GM12801 (cell line): Measurements from ENCODE around the gene CLDN12.

Experiments
- CTCF ChIP-seq: IDR thresholded peaks from one replicate; pipeline ENCODE4 v1.5.1; 2011; ENCODE audit warnings: control low read depth; ENCODE audit not compliant: insufficient read length; ENCODE audit errors: extremely low read depth

Gene CLDN12

GRCh38 chr7:90396420-90396819 is 6.8 kb upstream of the CLDN12 start:
- TF ChIP-seq CTCF, result no peak

GRCh38 chr7:90401989-90402388 is 1.3 kb upstream of the CLDN12 start:
- no peak for TF ChIP-seq CTCF

- TF ChIP-seq CTCF, result no peak
Observed at GRCh38 chr7:90402785-90403173, 482 bp upstream of the CLDN12 start.

GRCh38 chr7:90404777-90405176 is 1.5 kb downstream of the CLDN12 start:
- no peak for TF ChIP-seq CTCF

- no peak for TF ChIP-seq CTCF
Observed at GRCh38 chr7:90407484-90407821, 4.2 kb downstream of the CLDN12 start.

GRCh38 chr7:90408142-90408541 is 4.9 kb downstream of the CLDN12 start:
- no peak for TF ChIP-seq CTCF

GRCh38 chr7:90409667-90410066 is 6.4 kb downstream of the CLDN12 start:
- TF ChIP-seq CTCF, result no peak

GRCh38 chr7:90411510-90411909 is 8.2 kb downstream of the CLDN12 start:
- no peak for TF ChIP-seq CTCF
